Daoy (cell line): ENCODE results near the gene OR2AT4. TPM values are rescaled to one million over a fixed set of nuclear protein-coding genes. Genes with fewer than 3 reads are reported as not detected.

Experiments
- total RNA-seq: library from RNA; depleted of rRNA; stranded (reverse); fragments of >200 nt; shearing (Covaris generic); gene quantifications from 2 replicates; pipeline ENCODE4 v1.2.3, GENCODE V29; 2014; rRNA removed

Gene OR2AT4
- total RNA-seq, 1 experiment from 2014 or later = under 0.01 TPM

Other genes starting within 250 kb of the OR2AT4 start
- gene XRRA1, start 147.8 kb downstream of the OR2AT4 start, total RNA-seq = 5.6 and 9.7 TPM in 2 replicates
- gene SPCS2, start 147.6 kb downstream of the OR2AT4 start, total RNA-seq = 21.1 and 46.8 TPM in 2 replicates
- 5.9 and 17.7 TPM in 2 replicates for gene NEU3, start 107.9 kb downstream of the OR2AT4 start, total RNA-seq
- gene SLCO2B1, start 54.2 kb upstream of the OR2AT4 start, total RNA-seq = 0.15 and 0.51 TPM in 2 replicates
- gene TPBGL, start 143.9 kb upstream of the OR2AT4 start, total RNA-seq = not detected in 2 replicates